H1 (cell line): ENCODE data around the gene SYTL5. TPM values are rescaled to one million over a fixed set of nuclear protein-coding genes. Genes with fewer than 3 reads are reported as not detected.

Experiments
- CTCF ChIA-PET: fragments of 300-600 bp; sonication (Branson Sonifier 250); formaldehyde crosslinking; loops from one replicate; lab custom pipeline; 2021; ENCODE audit not compliant: partially characterized antibody; lab: Charles Lee
- POLR2A ChIA-PET: fragments of 300-600 bp; sonication (Branson Sonifier 250); formaldehyde crosslinking; loops from one replicate; lab custom pipeline; 2021; ENCODE audit warnings: inconsistent platforms; ENCODE audit not compliant: partially characterized antibody; lab: Charles Lee
- DNase-seq, 2 experiments: peaks; one replicate each; pipeline versions ENCODE4 v3.0.0 to v3.0.0-alpha.2; 2010 to 2022; ENCODE audit warnings: low spot score in 2 of 2, low read depth in 1 of 2, mixed read lengths in 1 of 2
- FAIRE-seq: peaks from 2 replicates; lab custom pipeline; 2011; peaks lifted over from hg19 to GRCh38; lab: Jason Lieb, UNC
- H2AFZ ChIP-seq: 2 replicates; pipeline ENCODE4 v1.8.1; 2012; ENCODE audit warnings: low read length, inconsistent platforms
- H2AK5ac ChIP-seq: 2 replicates; pipeline ENCODE4 v1.6.1; 2013; ENCODE audit warnings: low read depth, low read length
- H2BK120ac ChIP-seq: replicated peaks from 2 replicates; pipeline ENCODE3; 2013; ENCODE audit warnings: low read depth, low read length, inconsistent platforms
- H2BK12ac ChIP-seq: 2 replicates; pipeline ENCODE4 v1.6.1; 2013; ENCODE audit warnings: low read depth, low read length
- H2BK15ac ChIP-seq: 2 replicates; pipeline ENCODE4 v1.6.1; 2013; ENCODE audit warnings: low read length
- H2BK20ac ChIP-seq: 2 replicates; pipeline ENCODE4 v1.6.1; 2013; ENCODE audit warnings: low read length
- H2BK5ac ChIP-seq: 2 replicates; pipeline ENCODE4 v1.6.1; 2013; ENCODE audit warnings: low read depth, low read length
- H3K14ac ChIP-seq: 2 replicates; pipeline ENCODE4 v1.6.1; 2013; ENCODE audit warnings: inconsistent platforms; ENCODE audit not compliant: insufficient read length
- H3K18ac ChIP-seq: 2 replicates; pipeline ENCODE4 v1.6.1; 2013; ENCODE audit warnings: low read length; ENCODE audit errors: extremely low read depth
- H3K23ac ChIP-seq: 2 replicates; pipeline ENCODE4 v1.6.1; 2013; ENCODE audit warnings: inconsistent platforms; ENCODE audit not compliant: insufficient read length
- H3K23me2 ChIP-seq: 2 replicates; pipeline ENCODE4 v1.6.1; 2013; ENCODE audit warnings: low read depth, low read length
- H3K27ac ChIP-seq: 2 replicates; pipeline ENCODE4 v1.6.1; 2011; ENCODE audit warnings: low read depth, low read length, inconsistent platforms
- H3K27me3 ChIP-seq, 4 experiments: replicated peaks in 1 of 4; 1 replicate in 1 of 4; 2 replicates in 3 of 4; pipeline versions ENCODE4 v1.6.1 to v1.8.1; 2011 to 2013; ENCODE audit warnings: low read length in 3 of 4, mild to moderate bottlenecking in 3 of 4, inconsistent platforms in 2 of 4, mixed read lengths in 2 of 4, moderate library complexity in 1 of 4; ENCODE audit not compliant: control insufficient read depth in 3 of 4, insufficient read depth in 3 of 4; ENCODE audit errors: extremely low read depth in 1 of 4
- H3K36me3 ChIP-seq, 4 experiments: 2 replicates each; pipeline versions ENCODE4 v1.6.1 to v1.8.1; 2011 to 2013; ENCODE audit warnings: mild to moderate bottlenecking in 4 of 4, low read length in 3 of 4, moderate library complexity in 2 of 4, control low read depth in 1 of 4, inconsistent platforms in 1 of 4; ENCODE audit not compliant: insufficient read depth in 4 of 4, control insufficient read depth in 2 of 4
- H3K4ac ChIP-seq: replicated peaks from 2 replicates; pipeline ENCODE3; 2013; ENCODE audit warnings: low read length, low read depth, mixed read lengths, inconsistent platforms; ENCODE audit not compliant: insufficient read length
- H3K4me1 ChIP-seq, 4 experiments: replicated peaks in 1 of 4; 1 replicate in 1 of 4; 2 replicates in 3 of 4; pipeline versions ENCODE4 v1.6.1 to v1.8.1; 2011 to 2013; ENCODE audit warnings: low read length in 3 of 4, inconsistent platforms in 2 of 4, mixed read lengths in 1 of 4; ENCODE audit not compliant: insufficient read depth in 4 of 4, control insufficient read depth in 3 of 4
- H3K4me2 ChIP-seq, 2 experiments: 2 replicates each; pipeline versions ENCODE4 v1.6.1 to v1.8.1; 2011 to 2013; ENCODE audit warnings: low read depth in 2 of 2, low read length in 2 of 2, control low read depth in 1 of 2, inconsistent platforms in 1 of 2, mild to moderate bottlenecking in 1 of 2; ENCODE audit not compliant: insufficient read depth in 1 of 2
- H3K4me3 ChIP-seq, 4 experiments: fragments of 200-600, 300-600 bp in 1 of 4; sonication (generic), shearing (Covaris generic), sonication (Bioruptor Twin) in 1 of 4; 2 replicates each; pipeline versions ENCODE4 v1.5.1 to v1.8.1; 2011 to 2016; ENCODE audit warnings: low read length in 4 of 4, low read depth in 3 of 4, control low read depth in 2 of 4, inconsistent platforms in 2 of 4, mild to moderate bottlenecking in 2 of 4, mixed read lengths in 1 of 4, moderate library complexity in 1 of 4; ENCODE audit not compliant: insufficient read depth in 2 of 4; ENCODE audit errors: extremely low read depth in 1 of 4
- H3K56ac ChIP-seq: replicated peaks from 2 replicates; pipeline ENCODE3; 2013; ENCODE audit warnings: low read depth, mild to moderate bottlenecking, mixed read lengths, low read length, inconsistent platforms; ENCODE audit not compliant: insufficient read length
- H3K79me1 ChIP-seq: 2 replicates; pipeline ENCODE4 v1.6.1; 2013; ENCODE audit warnings: low read depth, low read length, control low read depth
- H3K79me2 ChIP-seq, 2 experiments: 2 replicates each; pipeline versions ENCODE4 v1.6.1 to v1.8.1; 2012 to 2013; ENCODE audit warnings: low read length in 2 of 2, mild to moderate bottlenecking in 2 of 2, inconsistent platforms in 1 of 2; ENCODE audit not compliant: insufficient read depth in 2 of 2, control insufficient read depth in 1 of 2
- H3K9ac ChIP-seq, 4 experiments: replicated peaks in 1 of 4; 1 replicate in 1 of 4; 2 replicates in 3 of 4; pipeline versions ENCODE4 v1.6.1 to v1.8.1; 2011 to 2013; ENCODE audit warnings: low read depth in 3 of 4, low read length in 3 of 4, control low read depth in 2 of 4, mild to moderate bottlenecking in 2 of 4, moderate library complexity in 2 of 4, inconsistent platforms in 1 of 4; ENCODE audit errors: extremely low read depth in 1 of 4
- H3K9me3 ChIP-seq, 2 experiments: 2 replicates each; pipeline versions ENCODE4 v1.6.1 to v1.8.1; 2012 to 2013; ENCODE audit warnings: mild to moderate bottlenecking in 2 of 2, moderate library complexity in 2 of 2, control low read depth in 1 of 2, inconsistent platforms in 1 of 2, low read depth in 1 of 2, low read length in 1 of 2, mixed read lengths in 1 of 2; ENCODE audit not compliant: insufficient read depth in 2 of 2
- H4K20me1 ChIP-seq, 2 experiments: replicated peaks in 1 of 2; 2 replicates each; pipeline versions ENCODE3 to v1.8.1; 2011 to 2013; ENCODE audit warnings: inconsistent platforms in 2 of 2, low read length in 2 of 2, mild to moderate bottlenecking in 1 of 2; ENCODE audit not compliant: insufficient read depth in 2 of 2, control insufficient read depth in 1 of 2
- H4K5ac ChIP-seq: 2 replicates; pipeline ENCODE4 v1.6.1; 2013; ENCODE audit warnings: low read length, low read depth, mixed read lengths, inconsistent platforms; ENCODE audit not compliant: insufficient read length
- H4K8ac ChIP-seq: 2 replicates; pipeline ENCODE4 v1.8.0; 2013; ENCODE audit warnings: mild to moderate bottlenecking, moderate library complexity, low read length, inconsistent platforms; ENCODE audit not compliant: insufficient read depth; ENCODE audit errors: extremely low read depth
- H4K91ac ChIP-seq: replicated peaks from 2 replicates; pipeline ENCODE3; 2013; ENCODE audit warnings: low read length, mixed read lengths, inconsistent platforms; ENCODE audit not compliant: insufficient read length
- CTCF ChIP-seq, 3 experiments: IDR thresholded peaks; 1 replicate in 2 of 3; 2 replicates in 1 of 3; pipeline versions ENCODE4 v1.5.1 to v1.6.1; 2011; ENCODE audit warnings: low read length in 3 of 3, mild to moderate bottlenecking in 3 of 3, inconsistent platforms in 2 of 3, low read depth in 1 of 3, moderate library complexity in 1 of 3; ENCODE audit not compliant: insufficient read depth in 1 of 3; ENCODE audit errors: control extremely low read depth in 1 of 3
- RAD21 ChIP-seq, 2 experiments: IDR thresholded peaks in 1 of 2; conservative IDR thresholded peaks in 1 of 2; 2 replicates each; pipeline ENCODE4 v1.6.1; 2011; ENCODE audit warnings: low read depth in 2 of 2, low read length in 2 of 2, improper control_type of control experiment in 1 of 2, inconsistent platforms in 1 of 2, mild to moderate bottlenecking in 1 of 2, moderate library complexity in 1 of 2
- SAP30 ChIP-seq: fragments of 300-600 bp; sonication (generic); IDR thresholded peaks from 2 replicates; pipeline ENCODE4 v1.7.1; 2012; ENCODE audit warnings: low read length, moderate library complexity, mild to moderate bottlenecking, inconsistent platforms; ENCODE audit not compliant: insufficient read depth, insufficient replicate concordance
- SRF ChIP-seq: IDR thresholded peaks from 2 replicates; pipeline ENCODE4 v1.6.1; 2011; ENCODE audit warnings: mild to moderate bottlenecking, low read depth, low read length, moderate library complexity
- WGBS, 2 experiments: shearing (Covaris generic) in 1 of 2; methylation state at CpG; one replicate each; pipeline versions ENCODE4 v1.1.6 to v1.1.7; 2013 to 2015; ENCODE audit warnings: low lambda C conversion rate in 2 of 2, mixed read lengths in 2 of 2, inconsistent platforms in 1 of 2, low coverage in 1 of 2, missing lambda C conversion rate in 1 of 2; ENCODE audit not compliant: insufficient replicate concordance in 2 of 2, insufficient coverage in 1 of 2, insufficient read length in 1 of 2; ENCODE audit errors: extremely low coverage in 1 of 2, missing lambda C conversion rate in 1 of 2; 5-methylcytosine and 5-hydroxymethylcytosine counted together
- polyA plus RNA-seq, 7 experiments: library from polyadenylated mRNA; depleted of rRNA in 3 of 7; stranded (reverse) in 5 of 7; unstranded in 2 of 7; fragments of >200 nt in 5 of 7; fragments of 200-250 nt in 2 of 7; gene quantifications; 1 replicate in 5 of 7; 2 replicates in 1 of 7; 4 replicates in 1 of 7; pipeline versions ENCODE4 v1.2.1 to v1.2.3, GENCODE V29; 2011 to 2013; ENCODE audit warnings: missing spikeins in 2 of 7, mixed read lengths in 2 of 7
- total RNA-seq: library from RNA; stranded (reverse); fragmentation: NEBNext Ultra II Directional; extraction: Animal tissue kit (Norgen Biotek cat#: 25700); gene quantifications from 2 replicates; pipeline ENCODE4 v1.2.1, GENCODE V29; 2021

The SYTL5 gene
- total and polyA plus RNA-seq, 2 of the 8 experiments (the other 6 are each of a cell fraction or from before 2014, with no cell fraction given): 0.15 to 0.52 TPM

GRCh38 chrX:38175139-38175538 is 168.8 kb downstream of the SYTL5 start:
- Histone ChIP-seq H4K91ac (no peak overlapping the region), H2BK20ac (no peak overlapping the region), H3K4me1 (peaks cover 0 to 3% (median under 1%) of the 10 kb centered on the region in 4 experiments; a peak in 4 of 7 replicates), H3K27me3 (no peaks in the 10 kb centered on the region), H3K79me2 (no peaks in the 10 kb centered on the region), H2BK120ac (no peak overlapping the region), H2BK12ac (no peak overlapping the region), H4K5ac (no peak overlapping the region), H2BK5ac (no peak overlapping the region), H3K23me2 (no peaks in the 10 kb centered on the region), H3K36me3 (no peaks in the 10 kb centered on the region), H2AFZ (no peak overlapping the region), H2BK15ac (no peak overlapping the region), H3K18ac (no peak overlapping the region), H4K20me1 (no peaks in the 10 kb centered on the region), H3K9ac (no peak overlapping the region), H3K14ac (no peak overlapping the region), H3K4me2 (no peak overlapping the region), H4K8ac (no peak overlapping the region), H3K4me3 (no peak overlapping the region), H3K27ac (no peak overlapping the region), H2AK5ac (no peak overlapping the region), H3K4ac (no peak overlapping the region), H3K79me1 (no peaks in the 10 kb centered on the region), H3K9me3 (no peaks in the 10 kb centered on the region), H3K23ac (no peak overlapping the region), H3K56ac (no peak overlapping the region)
- DNase-seq (peak; percentile 7 to 45), FAIRE-seq (peak; percentile 65)
- 28% methylated on average over 3 of the region's 3 CpGs; no CpG with 5 or more reads in 1 of the 2 experiments for WGBS, 2 experiments
- ChIA-PET POLR2A (no interaction called here), CTCF (interaction anchor here (0.7 to 2.3 kb wide), 13 partner anchors 9 to 873 kb away, joined by 3 to 15 read pairs (median 4); no protein-coding TSS in a partner anchor)
- TF ChIP-seq SAP30 (no peak), SRF (no peak), RAD21 (IDR thresholded peaks at IDR 0.05 in 1 of 2, conservative IDR thresholded peaks at IDR 0.05 in 1 of 2; ENCODE audit: low read depth in 2 of 2, low read length in 2 of 2) (peak; percentile 90 to 93), CTCF (IDR thresholded peaks at IDR 0.05; ENCODE audit: control extremely low read depth in 1 of 3, insufficient read depth in 1 of 3, low read depth in 1 of 3, low read length in 3 of 3) (peak; percentile 63 to 74 (median 72))
